Cardiac fibroblast (primary cell): ENCODE data around the gene TRAPPC2.

Experiments
- DNase-seq, 2 donors: peaks; one replicate each; pipeline versions ENCODE4 v3.0.0 to v3.0.0-alpha.2; 2010; ENCODE audit warnings: low read depth in 2 of 2
- H3K4me3 ChIP-seq, 2 donors: replicated peaks in 1 of 2; 1 replicate in 1 of 2; 2 replicates in 1 of 2; pipeline ENCODE4 v1.5.1; 2011; ENCODE audit warnings: low read depth in 2 of 2, low read length in 2 of 2, mild to moderate bottlenecking in 2 of 2, moderate library complexity in 1 of 2
- TF ChIP-seq, protein P1 (sequence below): IDR thresholded peaks from one replicate; pipeline ENCODE4 v1.5.1; 2011; ENCODE audit warnings: low read depth, mild to moderate bottlenecking, low read length, inconsistent platforms

Gene TRAPPC2

DNA sequence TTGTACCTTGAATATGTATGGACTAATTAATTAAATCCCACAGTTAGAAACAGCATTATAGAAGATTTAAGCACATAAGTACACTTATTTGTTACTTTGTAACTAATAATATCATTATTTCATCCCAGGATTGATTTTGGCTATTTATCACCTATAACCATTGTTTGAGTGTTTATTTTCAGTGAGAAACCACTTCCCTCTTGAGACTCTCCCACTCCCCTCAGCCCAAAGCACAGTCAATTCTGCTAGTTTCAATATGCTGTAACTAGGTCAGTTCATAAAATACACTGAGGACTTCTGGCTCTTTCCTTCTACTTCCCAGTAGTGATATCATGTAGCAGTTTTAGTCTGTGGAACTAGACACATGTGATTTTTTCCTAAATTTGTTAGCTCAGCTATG lies 16.4 kb upstream of the TRAPPC2 start:
- TF ChIP-seq, protein P1, sequence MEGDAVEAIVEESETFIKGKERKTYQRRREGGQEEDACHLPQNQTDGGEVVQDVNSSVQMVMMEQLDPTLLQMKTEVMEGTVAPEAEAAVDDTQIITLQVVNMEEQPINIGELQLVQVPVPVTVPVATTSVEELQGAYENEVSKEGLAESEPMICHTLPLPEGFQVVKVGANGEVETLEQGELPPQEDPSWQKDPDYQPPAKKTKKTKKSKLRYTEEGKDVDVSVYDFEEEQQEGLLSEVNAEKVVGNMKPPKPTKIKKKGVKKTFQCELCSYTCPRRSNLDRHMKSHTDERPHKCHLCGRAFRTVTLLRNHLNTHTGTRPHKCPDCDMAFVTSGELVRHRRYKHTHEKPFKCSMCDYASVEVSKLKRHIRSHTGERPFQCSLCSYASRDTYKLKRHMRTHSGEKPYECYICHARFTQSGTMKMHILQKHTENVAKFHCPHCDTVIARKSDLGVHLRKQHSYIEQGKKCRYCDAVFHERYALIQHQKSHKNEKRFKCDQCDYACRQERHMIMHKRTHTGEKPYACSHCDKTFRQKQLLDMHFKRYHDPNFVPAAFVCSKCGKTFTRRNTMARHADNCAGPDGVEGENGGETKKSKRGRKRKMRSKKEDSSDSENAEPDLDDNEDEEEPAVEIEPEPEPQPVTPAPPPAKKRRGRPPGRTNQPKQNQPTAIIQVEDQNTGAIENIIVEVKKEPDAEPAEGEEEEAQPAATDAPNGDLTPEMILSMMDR = no peak
- H3K4me3 ChIP-seq = no peak overlapping the region
- no peak for DNase-seq

DNA sequence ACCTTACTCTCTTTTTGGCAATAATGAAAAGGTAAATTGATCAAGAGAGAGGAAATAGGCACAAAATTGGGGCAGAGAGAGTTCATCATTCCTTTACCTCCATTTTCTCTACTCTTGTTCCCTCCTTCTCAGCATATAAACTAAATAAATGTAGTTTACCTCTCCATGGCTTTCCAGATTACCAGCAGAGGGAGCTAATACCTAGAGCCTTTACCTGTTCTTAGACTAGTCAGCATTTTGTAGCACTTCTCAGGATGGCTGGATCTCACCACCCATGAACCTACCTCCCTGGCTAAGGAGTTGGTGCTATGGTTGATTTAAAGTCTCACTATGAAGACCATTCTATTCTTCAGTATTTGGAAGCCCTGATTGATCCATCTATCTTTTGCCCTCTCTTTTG lies 15.8 kb upstream of the TRAPPC2 start:
- TF ChIP-seq, protein P1 = peak; percentile 43
- no peak overlapping the region for H3K4me3 ChIP-seq
- DNase-seq = peak; percentile 63 to 67

DNA sequence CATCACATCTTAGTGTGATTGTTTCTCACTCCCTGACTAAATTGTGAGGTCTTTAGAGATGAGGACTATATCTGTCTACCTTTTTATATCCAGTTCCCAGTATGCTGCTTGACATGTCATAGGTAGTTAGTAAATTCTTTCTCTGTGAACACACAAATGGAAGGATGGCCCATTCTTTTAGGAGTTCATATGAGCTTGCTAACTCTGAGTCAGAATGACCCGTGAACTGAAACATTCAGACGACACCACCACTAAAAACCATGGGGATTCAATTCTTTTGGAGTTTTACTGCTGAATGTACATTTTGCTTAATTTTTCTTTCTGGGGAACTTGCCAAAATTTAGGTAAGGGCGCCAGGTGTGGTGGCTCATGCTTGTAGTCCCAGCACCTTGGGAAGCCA lies 14.1 kb upstream of the TRAPPC2 start:
- TF ChIP-seq, protein P1 = no peak
- H3K4me3 ChIP-seq = no peak overlapping the region
- DNase-seq = peak in 1 of 2 donors; percentile 39

DNA sequence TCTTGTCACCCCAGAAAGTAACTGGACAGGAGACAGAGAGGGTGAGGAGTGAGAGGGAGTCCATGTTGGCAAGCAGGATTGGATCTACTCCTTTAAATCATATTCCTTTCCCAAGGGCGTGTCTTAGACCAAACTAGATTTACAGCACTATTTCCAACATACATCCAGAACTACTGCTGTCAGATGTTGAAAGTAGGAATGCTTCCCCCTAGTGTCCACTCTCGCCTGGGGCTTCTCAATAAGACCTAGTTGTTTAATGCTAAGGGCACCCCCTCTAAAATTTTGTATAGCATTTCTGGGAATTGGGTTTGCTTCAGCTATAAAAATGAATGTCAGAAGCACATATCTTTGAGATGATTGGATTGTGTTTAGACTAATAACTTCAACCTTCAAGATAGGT lies 13.4 kb upstream of the TRAPPC2 start:
- TF ChIP-seq, protein P1 = peak; percentile 52
- peak in 1 of 2 donors; percentile 78 for DNase-seq
- no peak overlapping the region for H3K4me3 ChIP-seq

DNA sequence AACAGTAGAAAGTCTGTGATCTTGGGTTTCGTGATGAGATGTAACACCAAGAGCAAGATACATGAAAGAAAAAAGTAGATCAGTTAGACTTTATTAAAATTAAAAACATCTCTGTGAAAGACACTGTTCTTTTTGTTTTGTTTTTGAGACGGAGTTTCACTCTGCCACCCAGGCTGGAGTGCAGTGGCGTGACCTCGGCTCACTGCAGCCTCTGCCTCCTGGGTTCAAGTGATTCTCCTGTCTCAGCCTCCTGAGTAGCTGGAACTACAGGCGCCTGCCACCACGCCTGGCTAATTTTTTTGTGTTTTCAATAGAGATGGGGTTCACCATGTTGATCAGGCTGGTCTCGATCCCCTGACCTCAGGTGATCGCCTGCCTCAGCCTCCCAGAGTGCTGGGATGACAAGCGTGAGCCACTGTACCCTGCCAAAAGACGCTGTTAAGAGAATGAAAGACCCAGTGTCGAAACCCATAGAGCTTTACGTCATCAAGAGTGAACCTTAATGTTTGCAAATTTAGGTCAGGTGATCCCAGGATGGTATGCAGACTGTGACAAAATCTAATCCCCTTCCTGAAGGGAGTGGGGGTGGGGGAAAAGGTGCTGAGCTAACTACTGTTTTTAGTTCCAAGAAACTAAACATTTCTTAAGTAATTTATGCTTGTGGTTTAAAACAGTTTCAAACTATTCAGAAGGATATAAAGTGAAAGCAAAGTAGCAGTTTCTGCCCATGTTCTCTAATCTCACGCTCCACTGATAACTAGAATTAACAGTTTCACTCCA lies 8.2 kb upstream of the TRAPPC2 start:
- TF ChIP-seq, protein P1 = no peak
- peak in 1 of 2 donors; percentile 14 for DNase-seq
- H3K4me3 ChIP-seq = no peak overlapping the region

DNA sequence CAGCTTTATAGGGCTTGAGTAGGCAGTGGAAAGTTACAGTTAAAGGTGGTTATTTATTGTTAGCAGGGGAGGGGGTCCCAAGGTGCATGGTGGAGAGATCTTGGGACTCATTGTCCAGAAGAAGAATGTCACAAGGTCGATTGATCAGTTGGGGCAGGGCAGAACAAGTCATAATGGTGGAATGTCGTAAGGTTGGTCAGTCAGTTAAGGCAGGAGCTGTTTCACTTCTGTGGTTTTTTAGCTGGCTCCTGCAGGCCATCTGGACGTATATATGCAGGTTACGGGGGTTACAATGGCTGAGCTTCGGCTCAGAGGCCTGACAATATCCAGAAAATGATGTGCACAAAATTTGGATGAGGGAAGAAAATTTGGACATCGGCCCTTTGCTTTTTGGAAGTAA lies 7.3 kb upstream of the TRAPPC2 start:
- H3K4me3 ChIP-seq = no peak overlapping the region
- no peak for DNase-seq
- TF ChIP-seq, protein P1 = no peak
